ENCODE measurements around the gene PRUNE2.

- TF ChIP-seq CTCF (IDR thresholded peaks at IDR 0.05) (no peak), POLR2A (IDR thresholded peaks at IDR 0.05) (no peak)
These were observed 320.2 kb downstream of the PRUNE2 start for GRCh38 chr9:76585487-76586389.
